Measurements from ENCODE around the gene TRIM14.

The TRIM14 gene

GRCh38 chr9:98109052-98109451 lies 10.0 kb downstream of the TRIM14 start:
- peaks cover 37 to 57% of the 10 kb centered on the region in 2 experiments for H3K4me1 ChIP-seq (ENCODE audit: control insufficient read depth in 1 of 2, insufficient read depth in 1 of 2, low read depth in 1 of 2, low read length in 1 of 2)

GRCh38 chr9:98108531-98109031 lies 10.4 kb downstream of the TRIM14 start:
- no peak for TF ChIP-seq CTCF (IDR thresholded peaks at IDR 0.05)
- Histone ChIP-seq H3K27ac (peak overlapping the region; percentile 82), H3K4me1 (ENCODE audit: control insufficient read depth in 1 of 2, insufficient read depth in 1 of 2, low read depth in 1 of 2, low read length in 1 of 2) (peaks cover 41 to 60% of the 10 kb centered on the region in 2 experiments), H3K27me3 (no peaks in the 10 kb centered on the region), H3K9me3 (no peaks in the 10 kb centered on the region), H3K36me3 (no peaks in the 10 kb centered on the region), H3K4me3 (ENCODE audit: low read depth in 1 of 2, low read length in 1 of 2) (peak overlapping the region in 1 of 2 experiments; percentile 12)

More at GRCh38 chr9:98109052-98109451, 10.0 kb downstream of the TRIM14 start:
- no peak for TF ChIP-seq CTCF (IDR thresholded peaks at IDR 0.05)
- Histone ChIP-seq H3K27ac (peak overlapping the region; percentile 82), H3K27me3 (no peaks in the 10 kb centered on the region), H3K9me3 (no peaks in the 10 kb centered on the region), H3K36me3 (no peaks in the 10 kb centered on the region), H3K4me3 (ENCODE audit: low read depth in 1 of 2, low read length in 1 of 2) (no peak overlapping the region)

GRCh38 chr9:98107926-98108325 lies 11.1 kb downstream of the TRIM14 start:
- Histone ChIP-seq H3K4me1 (ENCODE audit: control insufficient read depth in 1 of 2, insufficient read depth in 1 of 2, low read depth in 1 of 2, low read length in 1 of 2) (peaks cover 41 to 57% of the 10 kb centered on the region in 2 experiments), H3K27ac (peak overlapping the region; percentile 82), H3K9me3 (no peaks in the 10 kb centered on the region), H3K4me3 (ENCODE audit: low read depth in 1 of 2, low read length in 1 of 2) (peak overlapping the region in 1 of 2 experiments; percentile 12), H3K36me3 (no peaks in the 10 kb centered on the region), H3K27me3 (no peaks in the 10 kb centered on the region)
- no peak for TF ChIP-seq CTCF (IDR thresholded peaks at IDR 0.05)

- Histone ChIP-seq H3K27me3 (no peaks in the 10 kb centered on the region), H3K36me3 (no peaks in the 10 kb centered on the region), H3K4me1 (ENCODE audit: control insufficient read depth in 1 of 2, insufficient read depth in 1 of 2, low read depth in 1 of 2, low read length in 1 of 2) (peaks cover 44 to 62% of the 10 kb centered on the region in 2 experiments), H3K4me3 (ENCODE audit: low read depth in 1 of 2, low read length in 1 of 2) (no peak overlapping the region), H3K9me3 (no peaks in the 10 kb centered on the region), H3K27ac (peak overlapping the region; percentile 69)
- TF ChIP-seq CTCF (IDR thresholded peaks at IDR 0.05): no peak
Measured at GRCh38 chr9:98105006-98105405, 14.0 kb downstream of the TRIM14 start.

GRCh38 chr9:98104445-98104881 lies 14.6 kb downstream of the TRIM14 start:
- no peak overlapping the region for H3K4me3 ChIP-seq (ENCODE audit: low read depth in 1 of 2, low read length in 1 of 2)
- peaks cover 44 to 62% of the 10 kb centered on the region in 2 experiments for H3K4me1 ChIP-seq (ENCODE audit: control insufficient read depth in 1 of 2, insufficient read depth in 1 of 2, low read depth in 1 of 2, low read length in 1 of 2)
- no peak for TF ChIP-seq CTCF (IDR thresholded peaks at IDR 0.05)

More at GRCh38 chr9:98104445-98104881, 14.6 kb downstream of the TRIM14 start:
- H3K36me3 ChIP-seq: peaks cover 4% of the 10 kb centered on the region
- H3K27me3 ChIP-seq: no peaks in the 10 kb centered on the region
- no peaks in the 10 kb centered on the region for H3K9me3 ChIP-seq
- H3K27ac ChIP-seq: peak overlapping the region; percentile 69

Data from neutrophil (primary cell).